ENCODE results near the gene SCARB1.

The SCARB1 gene

DNA sequence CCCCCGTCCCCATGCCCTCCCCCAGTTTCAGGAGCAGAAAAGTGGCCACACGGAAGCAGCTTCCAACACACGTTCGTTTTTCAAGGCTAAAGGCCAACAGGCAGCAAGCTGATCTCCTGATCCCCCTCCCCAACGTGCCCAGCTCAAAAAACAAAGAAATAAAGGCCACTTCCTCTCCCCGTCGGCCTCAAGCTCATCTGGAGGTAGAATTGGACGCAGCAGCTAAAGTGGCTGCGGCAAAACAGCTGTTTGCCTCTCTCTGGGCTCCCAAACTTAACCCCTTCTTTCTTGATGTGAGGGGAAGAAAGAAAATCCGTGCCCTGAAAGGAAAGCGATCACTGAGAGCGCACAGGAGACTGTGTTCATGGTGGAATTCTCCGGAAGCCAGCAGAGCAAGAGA lies 66.3 kb downstream of the SCARB1 start:
- TF ChIP-seq, protein P1, sequence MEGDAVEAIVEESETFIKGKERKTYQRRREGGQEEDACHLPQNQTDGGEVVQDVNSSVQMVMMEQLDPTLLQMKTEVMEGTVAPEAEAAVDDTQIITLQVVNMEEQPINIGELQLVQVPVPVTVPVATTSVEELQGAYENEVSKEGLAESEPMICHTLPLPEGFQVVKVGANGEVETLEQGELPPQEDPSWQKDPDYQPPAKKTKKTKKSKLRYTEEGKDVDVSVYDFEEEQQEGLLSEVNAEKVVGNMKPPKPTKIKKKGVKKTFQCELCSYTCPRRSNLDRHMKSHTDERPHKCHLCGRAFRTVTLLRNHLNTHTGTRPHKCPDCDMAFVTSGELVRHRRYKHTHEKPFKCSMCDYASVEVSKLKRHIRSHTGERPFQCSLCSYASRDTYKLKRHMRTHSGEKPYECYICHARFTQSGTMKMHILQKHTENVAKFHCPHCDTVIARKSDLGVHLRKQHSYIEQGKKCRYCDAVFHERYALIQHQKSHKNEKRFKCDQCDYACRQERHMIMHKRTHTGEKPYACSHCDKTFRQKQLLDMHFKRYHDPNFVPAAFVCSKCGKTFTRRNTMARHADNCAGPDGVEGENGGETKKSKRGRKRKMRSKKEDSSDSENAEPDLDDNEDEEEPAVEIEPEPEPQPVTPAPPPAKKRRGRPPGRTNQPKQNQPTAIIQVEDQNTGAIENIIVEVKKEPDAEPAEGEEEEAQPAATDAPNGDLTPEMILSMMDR (IDR thresholded peaks at IDR 0.05), result no peak
- Mint-ChIP-seq H3K4me1 (peaks cover 31% of the 10 kb centered on the region), H3K4me3 (peak overlapping the region; percentile 13), H3K27me3 (ENCODE audit: low read depth, poor library complexity) (no peaks in the 10 kb centered on the region), H3K27ac (peak overlapping the region; percentile 96), H3K9me3 (peaks cover 4% of the 10 kb centered on the region), H3K36me3 (ENCODE audit: low read depth) (peaks cover 18% of the 10 kb centered on the region)
- no peak for DNase-seq

DNA sequence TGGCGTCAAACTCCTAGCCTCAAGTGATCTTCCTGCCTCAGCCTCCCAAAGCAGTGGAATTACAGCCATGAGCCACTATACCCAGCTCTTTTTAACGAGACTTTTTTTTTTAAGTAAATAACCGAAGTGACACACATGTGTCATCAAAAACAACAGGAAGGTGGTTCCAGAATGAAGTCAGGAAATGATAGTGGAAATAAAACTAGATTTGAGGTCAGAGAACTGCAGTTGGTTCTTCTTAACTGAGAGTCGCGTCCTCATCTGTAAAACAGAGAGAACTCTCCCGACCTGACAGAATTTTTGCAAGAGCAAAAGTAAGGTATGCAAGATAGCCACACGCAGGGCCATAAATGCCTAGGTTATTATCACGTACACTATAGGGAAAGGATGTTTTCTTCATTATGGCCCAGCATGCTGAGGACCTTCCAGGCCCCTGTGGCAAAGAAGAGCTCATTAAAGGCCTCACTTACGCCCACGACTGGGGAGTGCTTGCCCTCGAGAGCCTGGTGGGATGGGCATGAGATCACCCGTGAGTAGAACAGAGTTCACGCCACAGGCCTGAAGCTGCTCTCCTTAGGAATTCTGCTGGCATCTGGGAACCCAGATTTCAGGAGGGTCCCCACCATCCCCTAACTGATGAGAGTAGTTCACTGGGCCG lies 67.2 kb downstream of the SCARB1 start:
- H3K27ac Mint-ChIP-seq, result no peak overlapping the region
- TF ChIP-seq, protein P1 (IDR thresholded peaks at IDR 0.05), result no peak
- H3K4me1 Mint-ChIP-seq, result peaks cover 31% of the 10 kb centered on the region
- H3K4me3 Mint-ChIP-seq, result no peak overlapping the region
- DNase-seq, result no peak
- peaks cover 4% of the 10 kb centered on the region for H3K9me3 Mint-ChIP-seq
- no peaks in the 10 kb centered on the region for H3K27me3 Mint-ChIP-seq (ENCODE audit: low read depth, poor library complexity)
- H3K36me3 Mint-ChIP-seq (ENCODE audit: low read depth), result peaks cover 19% of the 10 kb centered on the region

DNA sequence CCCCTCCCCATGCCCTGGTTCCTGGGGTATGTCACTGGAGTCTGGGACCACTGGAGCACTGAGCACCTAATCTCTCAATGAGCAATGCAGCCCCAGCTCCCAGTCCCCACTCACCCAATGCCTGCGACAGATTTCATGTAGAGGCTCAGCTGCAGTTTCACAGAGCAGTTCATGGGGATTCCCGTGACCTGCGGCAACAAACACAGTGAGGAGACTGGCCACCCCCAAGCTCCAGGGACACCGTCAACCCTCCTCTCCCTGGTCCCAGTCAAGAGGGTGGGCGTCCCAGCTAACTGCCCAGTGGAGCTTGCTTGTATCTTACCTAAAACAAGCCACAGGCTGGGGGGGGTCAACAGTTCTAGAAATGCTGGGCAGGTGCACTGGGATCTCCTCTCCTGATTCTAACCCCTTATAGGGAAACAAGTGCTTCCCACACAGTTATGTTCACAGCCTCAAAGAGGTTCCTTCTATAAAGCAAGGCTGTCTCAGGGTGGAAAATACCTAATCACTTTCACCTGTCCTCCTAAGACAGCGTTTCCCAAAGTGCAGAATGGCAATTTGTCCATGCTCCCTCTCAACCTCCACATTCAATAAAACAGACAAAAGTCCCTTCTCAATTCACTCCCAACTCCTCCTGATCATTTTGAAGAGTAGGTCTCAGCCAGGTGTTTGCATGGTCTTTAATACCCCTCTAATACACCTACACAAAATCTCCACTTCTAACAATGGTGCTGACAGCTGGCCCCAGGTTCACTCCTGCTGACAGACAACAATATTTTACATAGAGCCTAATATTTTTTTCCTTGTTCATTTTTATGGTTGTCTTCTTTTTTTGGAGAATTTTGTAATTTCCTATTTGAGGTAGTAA lies 68.3 kb downstream of the SCARB1 start:
- no peak for DNase-seq
- Mint-ChIP-seq H3K27ac (peak overlapping the region; percentile 4), H3K4me3 (no peak overlapping the region)

DNA sequence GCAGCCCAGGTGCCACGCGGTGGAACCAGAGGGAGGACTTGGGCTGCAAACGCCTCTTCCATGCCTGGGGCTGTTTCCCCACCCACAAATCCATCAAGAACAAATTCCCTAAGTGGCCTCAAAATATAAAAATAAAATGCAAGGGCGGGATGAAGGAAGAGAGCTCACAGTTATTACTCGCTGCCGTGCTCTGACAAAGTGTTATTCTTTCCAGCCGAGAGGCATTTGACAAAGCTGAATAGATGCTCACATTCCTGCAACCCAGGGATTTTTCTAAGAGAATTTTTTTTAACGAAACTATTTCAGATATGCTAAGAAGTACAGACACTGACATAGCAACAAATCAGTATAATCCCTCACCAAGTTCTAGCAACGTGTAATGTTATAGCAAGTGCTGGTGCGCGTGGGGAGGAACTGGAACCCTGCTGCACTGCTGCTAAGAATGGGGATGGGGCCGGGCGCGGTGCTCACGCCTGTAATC lies 70.7 kb downstream of the SCARB1 start:
- Mint-ChIP-seq H3K27me3 (ENCODE audit: low read depth, poor library complexity) (no peaks in the 10 kb centered on the region), H3K9me3 (peaks cover 4% of the 10 kb centered on the region), H3K36me3 (ENCODE audit: low read depth) (peaks cover 22% of the 10 kb centered on the region), H3K4me1 (peaks cover 34% of the 10 kb centered on the region), H3K4me3 (no peak overlapping the region), H3K27ac (no peak overlapping the region)
- no peak for DNase-seq
- TF ChIP-seq, protein P1 (IDR thresholded peaks at IDR 0.05), result no peak

More for the DNA sequence above, 68.3 kb downstream of the SCARB1 start:
- H3K4me1 Mint-ChIP-seq, result peaks cover 31% of the 10 kb centered on the region
- H3K9me3 Mint-ChIP-seq, result peaks cover 4% of the 10 kb centered on the region
- H3K36me3 Mint-ChIP-seq (ENCODE audit: low read depth), result peaks cover 22% of the 10 kb centered on the region
- TF ChIP-seq, protein P1 (IDR thresholded peaks at IDR 0.05), result no peak
- H3K27me3 Mint-ChIP-seq (ENCODE audit: low read depth, poor library complexity), result no peaks in the 10 kb centered on the region

DNA sequence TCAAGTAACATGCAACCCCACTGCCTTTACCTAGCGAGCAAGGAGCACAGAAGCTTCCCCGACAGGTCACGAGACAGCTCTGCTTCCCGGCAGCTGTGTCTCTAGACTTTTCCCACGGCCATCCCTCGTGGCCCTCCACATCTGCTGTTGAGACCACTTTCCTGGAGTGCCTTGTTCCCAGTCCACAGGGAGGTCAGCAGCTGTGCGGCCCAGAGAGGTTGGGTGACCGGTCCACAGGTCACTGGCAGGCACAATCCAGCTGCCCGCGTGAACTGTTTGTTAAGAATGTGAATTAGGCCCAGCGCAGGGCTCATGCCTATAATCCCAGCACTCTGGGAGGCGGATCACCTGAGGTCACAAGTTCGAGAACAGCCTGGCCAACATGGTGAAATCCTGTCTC lies 71.5 kb downstream of the SCARB1 start:
- H3K27ac Mint-ChIP-seq, result no peak overlapping the region
- TF ChIP-seq, protein P1 (IDR thresholded peaks at IDR 0.05), result no peak
- H3K27me3 Mint-ChIP-seq (ENCODE audit: low read depth, poor library complexity), result no peaks in the 10 kb centered on the region
- H3K36me3 Mint-ChIP-seq (ENCODE audit: low read depth), result peaks cover 16% of the 10 kb centered on the region
- H3K9me3 Mint-ChIP-seq, result peaks cover 4% of the 10 kb centered on the region
- H3K4me3 Mint-ChIP-seq, result no peak overlapping the region
- H3K4me1 Mint-ChIP-seq, result peaks cover 30% of the 10 kb centered on the region
- DNase-seq, result no peak
